Esophagus muscularis mucosa (tissue), 4 donors: ENCODE data around the gene TLR8. TPM values are rescaled to one million over a fixed set of nuclear protein-coding genes. Genes with fewer than 3 reads are reported as not detected.

Experiments
- DNase-seq: peaks from one replicate; pipeline ENCODE4 v3.0.0-alpha.2; 2017; ENCODE audit errors: extremely low spot score
- H3K27ac ChIP-seq, 4 donors: fragments of 200-600 bp; sonication (generic); replicated peaks in 1 of 4; 1 replicate in 3 of 4; 2 replicates in 1 of 4; pipeline ENCODE4 v1.5.1; 2016 to 2019; ENCODE audit warnings: mild to moderate bottlenecking in 1 of 4
- H3K27me3 ChIP-seq, 4 donors: fragments of 200-600 bp; sonication (generic); one replicate each; pipeline versions ENCODE4 v1.5.1 to v1.6.0; 2016 to 2019
- H3K36me3 ChIP-seq, 4 donors: fragments of 200-600 bp; sonication (generic); one replicate each; pipeline ENCODE4 v1.5.1; 2016 to 2019
- H3K4me1 ChIP-seq, 4 donors: fragments of 200-600 bp; sonication (generic); one replicate each; pipeline ENCODE4 v1.5.1; 2016 to 2019
- H3K4me3 ChIP-seq, 4 donors: fragments of 200-600 bp; sonication (generic); 1 replicate in 2 of 4; 2 replicates in 2 of 4; pipeline ENCODE4 v1.5.1; 2016 to 2019; ENCODE audit warnings: mild to moderate bottlenecking in 4 of 4, moderate library complexity in 1 of 4
- H3K9me3 ChIP-seq, 4 donors: fragments of 200-600 bp; sonication (generic); 1 replicate in 3 of 4; 2 replicates in 1 of 4; pipeline ENCODE4 v1.5.1; 2016 to 2019
- EP300 ChIP-seq: sonication (generic); formaldehyde crosslinking; IDR thresholded peaks from one replicate; pipeline ENCODE4 v1.6.1; 2017; ENCODE audit warnings: antibody characterized with exemption
- POLR2A ChIP-seq: fragments of 450-650 bp; IDR thresholded peaks from one replicate; pipeline ENCODE4 v1.6.1; 2017; ENCODE audit warnings: antibody characterized with exemption, moderate library complexity, mild to moderate bottlenecking, low read depth
- POLR2AphosphoS5 ChIP-seq, 2 donors: sonication (generic); formaldehyde crosslinking; IDR thresholded peaks; one replicate each; pipeline ENCODE4 v1.6.1; 2017; ENCODE audit warnings: antibody characterized with exemption in 2 of 2
- WGBS: methylation state at CpG from one replicate; pipeline ENCODE4 v1.1.5; 2018; 5-methylcytosine and 5-hydroxymethylcytosine counted together
- intact Hi-C: fragments of 100-400 bp; cut with DNase I; formaldehyde crosslinking; loops from one replicate; pipeline ENCODE4 v1.15.1; 2023
- total RNA-seq, 4 donors: library from RNA; depleted of rRNA; stranded (reverse); fragments of >200 nt; gene quantifications; one replicate each; pipeline versions ENCODE4 v1.1.0 to v1.2.1, GENCODE V29; 2016
- TF ChIP-seq, protein P1 (sequence below), 3 experiments: fragments of 200-600 bp in 2 of 3; fragments of 450-650 bp in 1 of 3; sonication (generic) in 2 of 3; IDR thresholded peaks; one replicate each; pipeline ENCODE4 v1.5.1; 2017 to 2019; ENCODE audit warnings: antibody characterized with exemption in 3 of 3, mild to moderate bottlenecking in 2 of 3, moderate library complexity in 1 of 3

The TLR8 gene
- total RNA-seq: 1 to 10 TPM in 3 of 4 donors, under 1 TPM in 1; 0.34 to 4.3 (median 1.8) TPM

DNA sequence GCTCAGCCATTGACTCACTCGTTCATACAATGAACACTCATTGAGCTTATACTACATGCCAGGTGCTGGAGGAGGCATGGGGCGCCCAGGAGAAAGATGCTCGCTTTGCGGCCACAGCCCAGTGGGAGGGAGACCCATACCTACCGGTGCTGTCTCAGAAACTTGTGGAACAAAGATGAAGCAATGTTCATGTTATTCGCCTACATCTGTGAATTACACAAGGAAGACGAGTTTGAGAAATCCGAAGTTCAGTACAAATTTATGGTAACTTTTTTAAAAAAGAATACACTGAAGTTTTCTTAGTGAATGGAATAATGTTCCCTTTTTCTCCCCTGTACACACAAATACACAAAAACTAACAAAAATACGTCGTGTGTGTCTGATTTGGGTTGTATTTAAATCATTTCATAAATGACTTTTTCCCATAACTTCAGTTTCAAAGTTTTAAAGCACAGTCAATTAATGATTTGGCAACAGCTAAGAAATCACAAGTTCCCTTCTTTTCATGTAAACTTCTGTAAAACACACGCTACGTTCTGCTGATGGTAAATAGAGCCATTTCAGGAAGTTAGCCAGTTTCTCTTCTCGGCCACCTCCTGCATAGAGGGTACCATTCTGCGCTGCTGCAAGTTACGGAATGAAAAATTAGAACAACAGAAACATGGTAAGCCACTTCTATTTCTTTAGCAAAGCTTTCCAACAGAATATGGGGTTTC lies at the start of gene TLR8:
Gene TLR8 (plus strand): TSS at position 575 of the 716 bp plus-strand sequence. CDS start 87 bp downstream, at position 662.
- 77% methylated on average over 15 of the region's 15 CpGs for WGBS
- intact Hi-C loops: no loop called here
- H3K4me1 ChIP-seq: peaks cover 0 to 6% (median 2%) of the 10 kb centered on the region in 4 donors

GRCh38 chrX:12865359-12865758 lies 41.1 kb upstream of the TLR8 start:
- DNase-seq: no peak
- no peak overlapping the region for H3K27ac ChIP-seq
- H3K4me1 ChIP-seq: peaks cover 0 to under 1% (median 0%) of the 10 kb centered on the region in 4 donors
- H3K27me3 ChIP-seq: no peaks in the 10 kb centered on the region
- TF ChIP-seq EP300 (no peak), POLR2A (no peak), POLR2AphosphoS5 (IDR thresholded peaks at IDR 0.05) (no peak)
- TF ChIP-seq, protein P1, sequence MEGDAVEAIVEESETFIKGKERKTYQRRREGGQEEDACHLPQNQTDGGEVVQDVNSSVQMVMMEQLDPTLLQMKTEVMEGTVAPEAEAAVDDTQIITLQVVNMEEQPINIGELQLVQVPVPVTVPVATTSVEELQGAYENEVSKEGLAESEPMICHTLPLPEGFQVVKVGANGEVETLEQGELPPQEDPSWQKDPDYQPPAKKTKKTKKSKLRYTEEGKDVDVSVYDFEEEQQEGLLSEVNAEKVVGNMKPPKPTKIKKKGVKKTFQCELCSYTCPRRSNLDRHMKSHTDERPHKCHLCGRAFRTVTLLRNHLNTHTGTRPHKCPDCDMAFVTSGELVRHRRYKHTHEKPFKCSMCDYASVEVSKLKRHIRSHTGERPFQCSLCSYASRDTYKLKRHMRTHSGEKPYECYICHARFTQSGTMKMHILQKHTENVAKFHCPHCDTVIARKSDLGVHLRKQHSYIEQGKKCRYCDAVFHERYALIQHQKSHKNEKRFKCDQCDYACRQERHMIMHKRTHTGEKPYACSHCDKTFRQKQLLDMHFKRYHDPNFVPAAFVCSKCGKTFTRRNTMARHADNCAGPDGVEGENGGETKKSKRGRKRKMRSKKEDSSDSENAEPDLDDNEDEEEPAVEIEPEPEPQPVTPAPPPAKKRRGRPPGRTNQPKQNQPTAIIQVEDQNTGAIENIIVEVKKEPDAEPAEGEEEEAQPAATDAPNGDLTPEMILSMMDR (IDR thresholded peaks at IDR 0.05): no peak
- no peaks in the 10 kb centered on the region for H3K36me3 ChIP-seq
- peaks cover 0 to 14% (median 0%) of the 10 kb centered on the region in 4 donors for H3K9me3 ChIP-seq
- WGBS: 61% methylated on average over 7 of the region's 7 CpGs
- H3K4me3 ChIP-seq: no peak overlapping the region
- intact Hi-C loops: no loop called here

More for the DNA sequence above, at the start of gene TLR8:
- no peak for TF ChIP-seq POLR2AphosphoS5 (IDR thresholded peaks at IDR 0.05)
- Histone ChIP-seq H3K36me3 (no peaks in the 10 kb centered on the region), H3K4me3 (no peak within 1 kb of the TSS), H3K27me3 (no peaks in the 10 kb centered on the region), H3K27ac (no peak within 1 kb of the TSS), H3K9me3 (no peaks in the 10 kb centered on the region)
- no peak for DNase-seq

- Histone ChIP-seq H3K9me3 (peaks cover 0 to 14% (median 0%) of the 10 kb centered on the region in 4 donors), H3K27ac (no peak within 1 kb of the TSS), H3K4me1 (peaks cover 0 to 12% (median 2%) of the 10 kb centered on the region in 4 donors), H3K27me3 (no peaks in the 10 kb centered on the region), H3K36me3 (no peaks in the 10 kb centered on the region), H3K4me3 (no peak within 1 kb of the TSS)
- TF ChIP-seq EP300: no peak
- no peak for TF ChIP-seq POLR2AphosphoS5 (IDR thresholded peaks at IDR 0.05)
- no peak for TF ChIP-seq POLR2A
- TF ChIP-seq, protein P1 (IDR thresholded peaks at IDR 0.05): no peak
- intact Hi-C loops: no loop called here
- DNase-seq: no peak
- WGBS: 63% methylated on average over 7 of the region's 7 CpGs
Observed at GRCh38 chrX:12866451-12867377, 39.7 kb upstream of the TLR8 start, which contains the start of gene TLR7. TLR7 (plus strand) TSS chrX:12867072; CDS start chrX:12867579, 507 bp downstream.

DNA sequence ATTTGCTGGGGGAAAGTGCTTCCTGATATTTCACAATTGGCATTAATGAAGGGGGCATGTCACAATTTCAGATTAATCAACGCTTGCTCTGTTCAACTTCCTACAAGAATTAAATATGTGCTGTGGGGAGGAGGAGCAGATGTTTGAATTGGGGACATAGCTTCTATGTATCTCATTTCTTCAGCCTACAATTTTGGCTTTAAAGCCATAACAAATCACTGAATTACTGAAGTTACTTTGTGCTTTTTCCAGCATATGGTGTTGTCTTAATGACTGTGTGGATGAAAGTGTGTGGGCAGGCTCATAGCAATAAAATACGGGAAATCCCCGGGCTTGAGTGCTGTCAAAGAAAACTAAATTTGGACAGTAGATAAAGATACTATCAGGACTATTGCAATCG lies 38.7 kb upstream of the TLR8 start:
- WGBS: 54% methylated on average over 4 of the region's 4 CpGs
- H3K4me3 ChIP-seq: no peak overlapping the region
- TF ChIP-seq EP300 (no peak), POLR2A (no peak), POLR2AphosphoS5 (IDR thresholded peaks at IDR 0.05) (no peak)
- TF ChIP-seq, protein P1 (IDR thresholded peaks at IDR 0.05): no peak
- H3K9me3 ChIP-seq: peaks cover 0 to 14% (median 0%) of the 10 kb centered on the region in 4 donors
- intact Hi-C loops: no loop called here
- peaks cover 0 to 15% (median 4%) of the 10 kb centered on the region in 4 donors for H3K4me1 ChIP-seq
- no peak for DNase-seq
- no peak overlapping the region for H3K27ac ChIP-seq
- H3K27me3 ChIP-seq: no peaks in the 10 kb centered on the region
- no peaks in the 10 kb centered on the region for H3K36me3 ChIP-seq

DNA sequence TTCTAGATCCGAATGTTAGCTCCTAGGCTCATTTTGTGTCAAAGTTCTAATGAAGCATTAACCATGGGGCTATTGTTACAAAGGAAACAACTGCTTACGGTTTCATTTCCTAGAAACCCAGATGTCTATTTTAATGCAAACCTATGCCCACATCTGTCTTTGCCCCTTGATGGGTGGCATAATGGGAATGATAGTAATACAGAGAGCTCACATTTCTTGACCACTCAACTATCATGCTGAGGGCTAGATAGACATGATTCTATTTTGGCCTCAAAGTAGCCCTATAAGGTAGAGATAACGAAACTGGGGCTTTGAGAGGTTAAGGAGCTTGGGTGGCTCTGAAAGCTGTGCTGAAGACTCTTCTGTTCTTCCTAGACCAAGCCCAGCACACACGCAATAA lies 37.7 kb upstream of the TLR8 start:
- TF ChIP-seq EP300: no peak
- no peak for TF ChIP-seq POLR2AphosphoS5 (IDR thresholded peaks at IDR 0.05)
- TF ChIP-seq, protein P1 (IDR thresholded peaks at IDR 0.05): no peak
- no peak for TF ChIP-seq POLR2A
- Histone ChIP-seq H3K9me3 (peaks cover 0 to 9% (median 0%) of the 10 kb centered on the region in 4 donors), H3K36me3 (no peaks in the 10 kb centered on the region), H3K27me3 (no peaks in the 10 kb centered on the region), H3K4me1 (peaks cover 0 to 20% (median 6%) of the 10 kb centered on the region in 4 donors), H3K4me3 (no peak overlapping the region), H3K27ac (no peak overlapping the region)
- intact Hi-C loops: no loop called here
- DNase-seq: no peak
- WGBS: 83% methylated on average over 4 of the region's 4 CpGs
